PFSK-1 (cell line): ENCODE results near the gene GCNA. TPM values are rescaled to one million over a fixed set of nuclear protein-coding genes. Genes with fewer than 3 reads are reported as not detected.

Source experiments
- FOXP2 ChIP-seq: optimal IDR thresholded peaks from 2 replicates; pipeline ENCODE3; 2011; ENCODE audit warnings: borderline replicate concordance, control low read depth, inconsistent platforms; ENCODE audit not compliant: insufficient read depth; ENCODE audit errors: extremely low read length, extremely low read depth
- POLR2AphosphoS5 ChIP-seq: IDR thresholded peaks from 2 replicates; pipeline ENCODE4 v1.6.1; 2012; ENCODE audit warnings: low read depth, mild to moderate bottlenecking, control low read depth, low read length, moderate library complexity
- REST ChIP-seq, 2 experiments: IDR thresholded peaks; 2 replicates each; pipeline versions ENCODE4 v1.6.1 to v1.8.0; 2011 to 2012; ENCODE audit warnings: low read depth in 2 of 2, low read length in 2 of 2, control low read depth in 1 of 2, inconsistent platforms in 1 of 2, mild to moderate bottlenecking in 1 of 2, moderate library complexity in 1 of 2; ENCODE audit not compliant: insufficient read depth in 1 of 2
- SIN3A ChIP-seq: IDR thresholded peaks from 2 replicates; pipeline ENCODE4 v1.6.1; 2012; ENCODE audit warnings: mild to moderate bottlenecking, low read length, moderate library complexity, borderline replicate concordance; ENCODE audit not compliant: insufficient read depth
- TAF1 ChIP-seq: IDR thresholded peaks from 2 replicates; pipeline ENCODE4 v1.6.1; 2012; ENCODE audit warnings: low read length, control low read depth, borderline replicate concordance; ENCODE audit not compliant: insufficient read depth
- polyA plus RNA-seq: library from polyadenylated mRNA; unstranded; fragments of >200 nt; gene quantifications from one replicate; pipeline ENCODE4 v1.2.1, GENCODE V29; 2012; ENCODE audit warnings: low read depth, missing spikeins; ENCODE audit not compliant: insufficient read length

The GCNA gene
- 0.23 TPM for polyA plus RNA-seq

GRCh38 chrX:71578253-71579135, at the start of gene GCNA:
Gene GCNA, plus strand, starts transcription at chrX:71578437. Its CDS starts 2,385 bp downstream, at chrX:71580822.
- TF ChIP-seq FOXP2 (no peak), REST (IDR thresholded peaks at IDR 0.05; ENCODE audit: insufficient read depth in 1 of 2, low read depth in 2 of 2, low read length in 2 of 2) (no peak), SIN3A (no peak), TAF1 (no peak), POLR2AphosphoS5 (no peak)

- TF ChIP-seq REST (IDR thresholded peaks at IDR 0.05; ENCODE audit: insufficient read depth in 1 of 2, low read depth in 2 of 2, low read length in 2 of 2): no peak
- TF ChIP-seq FOXP2: no peak
- no peak for TF ChIP-seq SIN3A
- TF ChIP-seq POLR2AphosphoS5: no peak
- no peak for TF ChIP-seq TAF1
These were observed 46.0 kb upstream of the GCNA start for GRCh38 chrX:71532078-71532752.

GRCh38 chrX:71532753-71533425, 45.3 kb upstream of the GCNA start, which contains the start of gene OGT:
Gene OGT, plus strand, starts transcription at chrX:71533104. Its CDS starts 196 bp downstream, at chrX:71533300.
- TF ChIP-seq FOXP2 (peak; percentile 79), TAF1 (peak; percentile 98), SIN3A (peak; percentile 98), POLR2AphosphoS5 (peak; percentile 96), REST (IDR thresholded peaks at IDR 0.05; ENCODE audit: insufficient read depth in 1 of 2, low read depth in 2 of 2, low read length in 2 of 2) (peak in 1 of 2 experiments; percentile 60; a peak in 1 of 4 replicates)

- TF ChIP-seq TAF1: no peak
- TF ChIP-seq SIN3A: no peak
- TF ChIP-seq FOXP2: no peak
- TF ChIP-seq POLR2AphosphoS5: no peak
- TF ChIP-seq REST (IDR thresholded peaks at IDR 0.05; ENCODE audit: insufficient read depth in 1 of 2, low read depth in 2 of 2, low read length in 2 of 2): no peak
These were observed 44.8 kb upstream of the GCNA start for GRCh38 chrX:71533516-71533850.
